H1 (cell line): ENCODE measurements around the gene ECI2.

ENCODE experiments used
- GABPA ChIP-seq: IDR thresholded peaks from 2 replicates; pipeline ENCODE4 v1.6.1; 2011; ENCODE audit warnings: mild to moderate bottlenecking, low read length, moderate library complexity, borderline replicate concordance; ENCODE audit not compliant: insufficient read depth
- HDAC2 ChIP-seq, 2 experiments: fragments of 300-600 bp in 1 of 2; sonication (generic) in 1 of 2; IDR thresholded peaks; 2 replicates each; pipeline ENCODE4 v1.6.1; 2011 to 2012; ENCODE audit warnings: low read depth in 2 of 2, low read length in 2 of 2, mild to moderate bottlenecking in 2 of 2, moderate library complexity in 2 of 2, borderline replicate concordance in 1 of 2, inconsistent platforms in 1 of 2
- POLR2A ChIP-seq, 2 experiments: IDR thresholded peaks; 1 replicate in 1 of 2; 2 replicates in 1 of 2; pipeline ENCODE4 v1.6.1; 2011; ENCODE audit warnings: low read depth in 2 of 2, low read length in 2 of 2, mild to moderate bottlenecking in 2 of 2; ENCODE audit errors: control extremely low read depth in 1 of 2
- POLR2AphosphoS5 ChIP-seq: IDR thresholded peaks from 2 replicates; pipeline ENCODE4 v1.6.1; 2011; ENCODE audit warnings: low read depth, low read length
- POU5F1 ChIP-seq: IDR thresholded peaks from 2 replicates; pipeline ENCODE4 v1.6.1; 2011; ENCODE audit warnings: low read depth, mild to moderate bottlenecking, low read length, moderate library complexity
- RAD21 ChIP-seq, 2 experiments: IDR thresholded peaks in 1 of 2; conservative IDR thresholded peaks in 1 of 2; 2 replicates each; pipeline ENCODE4 v1.6.1; 2011; ENCODE audit warnings: low read depth in 2 of 2, low read length in 2 of 2, improper control_type of control experiment in 1 of 2, inconsistent platforms in 1 of 2, mild to moderate bottlenecking in 1 of 2, moderate library complexity in 1 of 2
- SP1 ChIP-seq: IDR thresholded peaks from 2 replicates; pipeline ENCODE4 v1.6.1; 2011; ENCODE audit warnings: low read depth, low read length
- TAF1 ChIP-seq: IDR thresholded peaks from 2 replicates; pipeline ENCODE4 v1.6.1; 2011; ENCODE audit warnings: mild to moderate bottlenecking, low read depth, low read length
- TEAD4 ChIP-seq: IDR thresholded peaks from 2 replicates; pipeline ENCODE4 v1.6.1; 2012; ENCODE audit warnings: low read depth, low read length, inconsistent platforms, mixed read lengths
- ZNF274 ChIP-seq: IDR thresholded peaks from 2 replicates; pipeline ENCODE4 v1.7.0; 2012; ENCODE audit warnings: low read length, borderline replicate concordance; ENCODE audit errors: extremely low read depth
- TF ChIP-seq, protein P1 (sequence below), 3 experiments: IDR thresholded peaks; 1 replicate in 2 of 3; 2 replicates in 1 of 3; pipeline versions ENCODE4 v1.5.1 to v1.6.1; 2011; ENCODE audit warnings: low read length in 3 of 3, mild to moderate bottlenecking in 3 of 3, inconsistent platforms in 2 of 3, low read depth in 1 of 3, moderate library complexity in 1 of 3; ENCODE audit not compliant: insufficient read depth in 1 of 3; ENCODE audit errors: control extremely low read depth in 1 of 3
- TF ChIP-seq, protein P2 (sequence below): IDR thresholded peaks from 2 replicates; pipeline ENCODE4 v1.6.1; 2011; ENCODE audit warnings: low read length, improper control_type of control experiment
- TF ChIP-seq, protein P3 (sequence below): IDR thresholded peaks from 2 replicates; pipeline ENCODE4 v1.6.1; 2012; ENCODE audit warnings: low read length, inconsistent platforms

DNA sequence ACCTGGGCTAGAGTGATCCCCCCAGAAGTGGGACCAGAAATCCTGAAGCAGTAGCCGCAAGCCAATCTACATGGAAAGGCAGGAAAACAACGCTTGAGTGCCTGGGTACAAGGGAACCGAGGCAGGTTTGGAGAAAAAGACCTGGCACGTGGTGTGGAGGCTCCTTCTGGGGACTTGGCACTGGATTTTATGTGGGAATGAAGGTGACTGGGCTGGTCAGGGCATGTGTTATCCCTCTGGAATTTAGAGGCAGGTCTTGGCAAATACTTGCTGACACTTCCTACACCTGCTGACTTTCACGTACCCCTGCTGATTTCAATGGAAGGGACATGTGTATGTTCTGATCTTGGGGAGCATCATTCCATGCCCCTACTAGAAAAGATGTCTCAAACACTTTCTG is 31.4 kb downstream of the ECI2 start:
- TF ChIP-seq, protein P1, sequence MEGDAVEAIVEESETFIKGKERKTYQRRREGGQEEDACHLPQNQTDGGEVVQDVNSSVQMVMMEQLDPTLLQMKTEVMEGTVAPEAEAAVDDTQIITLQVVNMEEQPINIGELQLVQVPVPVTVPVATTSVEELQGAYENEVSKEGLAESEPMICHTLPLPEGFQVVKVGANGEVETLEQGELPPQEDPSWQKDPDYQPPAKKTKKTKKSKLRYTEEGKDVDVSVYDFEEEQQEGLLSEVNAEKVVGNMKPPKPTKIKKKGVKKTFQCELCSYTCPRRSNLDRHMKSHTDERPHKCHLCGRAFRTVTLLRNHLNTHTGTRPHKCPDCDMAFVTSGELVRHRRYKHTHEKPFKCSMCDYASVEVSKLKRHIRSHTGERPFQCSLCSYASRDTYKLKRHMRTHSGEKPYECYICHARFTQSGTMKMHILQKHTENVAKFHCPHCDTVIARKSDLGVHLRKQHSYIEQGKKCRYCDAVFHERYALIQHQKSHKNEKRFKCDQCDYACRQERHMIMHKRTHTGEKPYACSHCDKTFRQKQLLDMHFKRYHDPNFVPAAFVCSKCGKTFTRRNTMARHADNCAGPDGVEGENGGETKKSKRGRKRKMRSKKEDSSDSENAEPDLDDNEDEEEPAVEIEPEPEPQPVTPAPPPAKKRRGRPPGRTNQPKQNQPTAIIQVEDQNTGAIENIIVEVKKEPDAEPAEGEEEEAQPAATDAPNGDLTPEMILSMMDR (IDR thresholded peaks at IDR 0.05; ENCODE audit: control extremely low read depth in 1 of 3, insufficient read depth in 1 of 3, low read depth in 1 of 3, low read length in 3 of 3) = no peak
- TF ChIP-seq TEAD4 (no peak), RAD21 (IDR thresholded peaks at IDR 0.05 in 1 of 2, conservative IDR thresholded peaks at IDR 0.05 in 1 of 2; ENCODE audit: low read depth in 2 of 2, low read length in 2 of 2) (no peak), ZNF274 (no peak), SP1 (no peak), POLR2AphosphoS5 (no peak), GABPA (no peak), HDAC2 (IDR thresholded peaks at IDR 0.05; ENCODE audit: borderline replicate concordance in 1 of 2, low read depth in 2 of 2, low read length in 2 of 2) (no peak), POLR2A (IDR thresholded peaks at IDR 0.05; ENCODE audit: control extremely low read depth in 1 of 2, low read depth in 2 of 2, low read length in 2 of 2) (no peak), TAF1 (no peak), POU5F1 (no peak)
- TF ChIP-seq, protein P2, sequence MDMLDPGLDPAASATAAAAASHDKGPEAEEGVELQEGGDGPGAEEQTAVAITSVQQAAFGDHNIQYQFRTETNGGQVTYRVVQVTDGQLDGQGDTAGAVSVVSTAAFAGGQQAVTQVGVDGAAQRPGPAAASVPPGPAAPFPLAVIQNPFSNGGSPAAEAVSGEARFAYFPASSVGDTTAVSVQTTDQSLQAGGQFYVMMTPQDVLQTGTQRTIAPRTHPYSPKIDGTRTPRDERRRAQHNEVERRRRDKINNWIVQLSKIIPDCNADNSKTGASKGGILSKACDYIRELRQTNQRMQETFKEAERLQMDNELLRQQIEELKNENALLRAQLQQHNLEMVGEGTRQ = no peak
- TF ChIP-seq, protein P3, sequence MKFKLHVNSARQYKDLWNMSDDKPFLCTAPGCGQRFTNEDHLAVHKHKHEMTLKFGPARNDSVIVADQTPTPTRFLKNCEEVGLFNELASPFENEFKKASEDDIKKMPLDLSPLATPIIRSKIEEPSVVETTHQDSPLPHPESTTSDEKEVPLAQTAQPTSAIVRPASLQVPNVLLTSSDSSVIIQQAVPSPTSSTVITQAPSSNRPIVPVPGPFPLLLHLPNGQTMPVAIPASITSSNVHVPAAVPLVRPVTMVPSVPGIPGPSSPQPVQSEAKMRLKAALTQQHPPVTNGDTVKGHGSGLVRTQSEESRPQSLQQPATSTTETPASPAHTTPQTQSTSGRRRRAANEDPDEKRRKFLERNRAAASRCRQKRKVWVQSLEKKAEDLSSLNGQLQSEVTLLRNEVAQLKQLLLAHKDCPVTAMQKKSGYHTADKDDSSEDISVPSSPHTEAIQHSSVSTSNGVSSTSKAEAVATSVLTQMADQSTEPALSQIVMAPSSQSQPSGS = no peak
